HepG2 (cell line): Measurements from ENCODE around the gene CARMIL3. TPM values are rescaled to one million over a fixed set of nuclear protein-coding genes. Genes with fewer than 3 reads are reported as not detected.

Source experiments
- CCDC6 ChIP-seq: sonication (generic); formaldehyde crosslinking; IDR thresholded peaks from 2 replicates; pipeline ENCODE4 v1.8.1; 2022; ENCODE audit warnings: mild to moderate bottlenecking, missing genetic modification reagents, moderate library complexity
- FIP1L1 ChIP-seq: fragments of 200-400 bp; formaldehyde crosslinking; IDR thresholded peaks from 2 replicates; pipeline ENCODE4 v1.6.1; 2018; ENCODE audit warnings: low read depth, mild to moderate bottlenecking, low read length, moderate library complexity, borderline replicate concordance; ENCODE audit not compliant: insufficient read depth
- FOXJ3 ChIP-seq: sonication (generic); formaldehyde crosslinking; IDR thresholded peaks from 2 replicates; pipeline ENCODE4 v1.4.0; 2020; ENCODE audit warnings: missing genetic modification reagents, mild to moderate bottlenecking, borderline replicate concordance
- KDM5A ChIP-seq: fragments of 200-600 bp; sonication (generic); IDR thresholded peaks from 2 replicates; pipeline ENCODE4 v1.7.0; 2018; ENCODE audit warnings: antibody characterized with exemption, mild to moderate bottlenecking, low read length, borderline replicate concordance
- MIER3 ChIP-seq: IDR thresholded peaks from 2 replicates; pipeline ENCODE4 v1.6.1; 2016; ENCODE audit warnings: missing compliant biosample characterization, borderline replicate concordance
- PAX8 ChIP-seq: sonication (generic); formaldehyde crosslinking; IDR thresholded peaks from 2 replicates; pipeline ENCODE4 v1.8.0; 2022; ENCODE audit warnings: mild to moderate bottlenecking, missing genetic modification reagents, borderline replicate concordance
- PCBP1 ChIP-seq: fragments of 200-400 bp; formaldehyde crosslinking; IDR thresholded peaks from 2 replicates; pipeline ENCODE4 v1.6.1; 2017; ENCODE audit warnings: mild to moderate bottlenecking, low read depth, low read length, borderline replicate concordance
- YEATS4 ChIP-seq: sonication (generic); formaldehyde crosslinking; IDR thresholded peaks from 2 replicates; pipeline ENCODE4 v1.4.0; 2020; ENCODE audit warnings: missing genetic modification reagents, borderline replicate concordance
- ZNF10 ChIP-seq: sonication (generic); formaldehyde crosslinking; IDR thresholded peaks from 2 replicates; pipeline ENCODE4 v1.4.0; 2020; ENCODE audit warnings: mild to moderate bottlenecking, low read depth, missing genetic modification reagents, borderline replicate concordance
- ZNF160 ChIP-seq: sonication (generic); formaldehyde crosslinking; IDR thresholded peaks from 2 replicates; pipeline ENCODE4 v1.8.0; 2022; ENCODE audit warnings: mild to moderate bottlenecking, inconsistent platforms, missing genetic modification reagents
- ZNF430 ChIP-seq: sonication (generic); formaldehyde crosslinking; IDR thresholded peaks from 2 replicates; pipeline ENCODE4 v1.9.0; 2021; ENCODE audit warnings: mild to moderate bottlenecking, missing genetic modification reagents
- ZNF484 ChIP-seq: sonication (generic); formaldehyde crosslinking; IDR thresholded peaks from 2 replicates; pipeline ENCODE4 v1.5.1; 2020; ENCODE audit warnings: mild to moderate bottlenecking, low read depth, missing genetic modification reagents, borderline replicate concordance
- ZNF552 ChIP-seq: sonication (generic); formaldehyde crosslinking; IDR thresholded peaks from 2 replicates; pipeline ENCODE4 v1.9.0; 2022; ENCODE audit warnings: missing genetic modification reagents, mild to moderate bottlenecking, borderline replicate concordance
- polyA plus RNA-seq, 8 experiments: library from polyadenylated mRNA; depleted of rRNA in 3 of 8; stranded (reverse) in 7 of 8; unstranded in 1 of 8; fragments of >200 nt; fragmentation: Illumina TruSeq in 4 of 8; extraction: Trizol in 4 of 8; gene quantifications; 2 replicates each; pipeline versions ENCODE4 v1.2.1 to v1.2.3, GENCODE V29; 2011 to 2016; ENCODE audit warnings: low read depth in 4 of 8, missing spikeins in 1 of 8, mixed read lengths in 1 of 8; ENCODE audit not compliant: insufficient read depth in 1 of 8
- total RNA-seq, 5 experiments: library from RNA; depleted of rRNA; stranded (reverse); fragments of >200 nt; fragmentation: Illumina TruSeq; extraction: Trizol; gene quantifications; 2 replicates each; pipeline ENCODE4 v1.2.3, GENCODE V29; 2016; ENCODE audit warnings: low read depth in 1 of 5
- TF ChIP-seq, protein P1 (sequence below): sonication (generic); formaldehyde crosslinking; IDR thresholded peaks from 2 replicates; pipeline ENCODE4 v1.4.0; 2020; ENCODE audit warnings: missing genetic modification reagents
- TF ChIP-seq, protein P2 (sequence below): sonication (generic); formaldehyde crosslinking; IDR thresholded peaks from 2 replicates; pipeline ENCODE4 v1.5.0; 2020; ENCODE audit warnings: mild to moderate bottlenecking, missing genetic modification reagents, moderate library complexity
- TF ChIP-seq, protein P3 (sequence below): sonication (generic); formaldehyde crosslinking; IDR thresholded peaks from 2 replicates; pipeline ENCODE4 v1.4.0; 2020; ENCODE audit warnings: missing genetic modification reagents
- TF ChIP-seq, protein P4 (sequence below): sonication (generic); formaldehyde crosslinking; IDR thresholded peaks from 2 replicates; pipeline ENCODE4 v1.4.0; 2020; ENCODE audit warnings: missing genetic modification reagents, mild to moderate bottlenecking, borderline replicate concordance

Gene CARMIL3
- total and polyA plus RNA-seq, 2 of the 13 experiments (the other 11 are each of a cell fraction or from before 2014, with no cell fraction given), result 0.27 to 0.55 TPM

DNA sequence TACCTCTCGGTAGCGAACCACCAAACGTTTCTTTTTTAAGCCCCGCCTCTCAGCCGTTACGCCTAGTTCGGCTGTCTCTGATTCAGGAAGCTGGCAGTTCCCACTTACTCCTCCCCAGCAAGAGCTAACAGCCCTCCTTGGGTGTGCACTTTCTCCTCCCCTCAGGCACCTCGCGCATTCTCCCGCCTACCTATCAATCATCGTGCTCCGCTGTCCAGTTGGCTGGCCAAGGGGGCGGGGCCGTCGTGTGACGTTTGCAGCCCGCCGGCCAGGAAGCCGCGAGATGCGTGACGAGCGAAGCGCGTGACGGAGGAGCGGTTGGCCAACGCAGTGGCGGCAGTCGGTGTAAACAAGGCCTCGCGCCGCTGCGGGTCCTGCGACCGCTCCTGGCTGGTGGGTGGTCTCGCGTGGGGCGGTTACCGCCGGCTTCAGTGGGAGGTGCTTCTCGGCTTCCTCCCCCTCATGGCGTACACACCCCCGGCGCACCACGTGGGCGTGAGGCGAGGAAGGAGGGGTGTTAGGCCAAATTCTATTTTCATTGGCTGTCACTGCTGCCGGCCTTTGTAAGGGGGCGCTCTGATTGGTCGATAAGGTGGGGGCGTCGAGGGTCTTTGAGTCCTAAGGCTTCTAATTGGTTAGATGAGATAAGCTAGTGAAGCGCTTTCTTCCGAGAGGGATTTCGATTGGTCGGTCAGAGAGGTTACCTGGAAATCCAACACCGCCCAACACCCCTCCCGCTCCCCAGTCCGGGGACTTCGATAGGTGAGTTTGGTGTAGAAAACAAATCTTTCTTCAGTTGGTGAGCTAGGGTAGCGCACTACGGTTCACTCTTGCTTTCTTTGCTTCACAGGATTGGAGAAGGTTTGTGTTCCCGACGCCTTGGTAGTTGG is 63.0 kb downstream of the CARMIL3 start, which contains the start of the genes DCAF11 and NRL (continued):
- TF ChIP-seq ZNF430, result peak; percentile 98
- TF ChIP-seq, protein P1, sequence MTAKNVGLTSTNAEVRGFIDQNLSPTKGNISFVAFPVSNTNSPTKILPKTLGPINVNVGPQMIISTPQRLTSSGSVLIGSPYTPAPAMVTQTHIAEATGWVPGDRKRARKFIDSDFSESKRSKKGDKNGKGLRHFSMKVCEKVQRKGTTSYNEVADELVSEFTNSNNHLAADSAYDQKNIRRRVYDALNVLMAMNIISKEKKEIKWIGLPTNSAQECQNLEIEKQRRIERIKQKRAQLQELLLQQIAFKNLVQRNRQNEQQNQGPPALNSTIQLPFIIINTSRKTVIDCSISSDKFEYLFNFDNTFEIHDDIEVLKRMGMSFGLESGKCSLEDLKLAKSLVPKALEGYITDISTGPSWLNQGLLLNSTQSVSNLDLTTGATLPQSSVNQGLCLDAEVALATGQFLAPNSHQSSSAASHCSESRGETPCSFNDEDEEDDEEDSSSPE, result peak; percentile 94
- TF ChIP-seq ZNF10 (CRISPR knock-in tag), result no peak
- TF ChIP-seq FOXJ3 (CRISPR knock-in tag), result peak; percentile 91
- TF ChIP-seq, protein P2, sequence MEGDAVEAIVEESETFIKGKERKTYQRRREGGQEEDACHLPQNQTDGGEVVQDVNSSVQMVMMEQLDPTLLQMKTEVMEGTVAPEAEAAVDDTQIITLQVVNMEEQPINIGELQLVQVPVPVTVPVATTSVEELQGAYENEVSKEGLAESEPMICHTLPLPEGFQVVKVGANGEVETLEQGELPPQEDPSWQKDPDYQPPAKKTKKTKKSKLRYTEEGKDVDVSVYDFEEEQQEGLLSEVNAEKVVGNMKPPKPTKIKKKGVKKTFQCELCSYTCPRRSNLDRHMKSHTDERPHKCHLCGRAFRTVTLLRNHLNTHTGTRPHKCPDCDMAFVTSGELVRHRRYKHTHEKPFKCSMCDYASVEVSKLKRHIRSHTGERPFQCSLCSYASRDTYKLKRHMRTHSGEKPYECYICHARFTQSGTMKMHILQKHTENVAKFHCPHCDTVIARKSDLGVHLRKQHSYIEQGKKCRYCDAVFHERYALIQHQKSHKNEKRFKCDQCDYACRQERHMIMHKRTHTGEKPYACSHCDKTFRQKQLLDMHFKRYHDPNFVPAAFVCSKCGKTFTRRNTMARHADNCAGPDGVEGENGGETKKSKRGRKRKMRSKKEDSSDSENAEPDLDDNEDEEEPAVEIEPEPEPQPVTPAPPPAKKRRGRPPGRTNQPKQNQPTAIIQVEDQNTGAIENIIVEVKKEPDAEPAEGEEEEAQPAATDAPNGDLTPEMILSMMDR, result peak; percentile 50
- TF ChIP-seq FIP1L1, result peak; percentile 90
- no peak for TF ChIP-seq ZNF484 (CRISPR knock-in tag)
- peak; percentile 94; the same call in 1 of the 2 replicates for TF ChIP-seq ZNF552
- peak; percentile 95 for TF ChIP-seq ZNF160
- no peak for TF ChIP-seq CCDC6 (CRISPR knock-in tag)
- TF ChIP-seq MIER3 (CRISPR knock-in tag), result peak; percentile 88; the same call in 1 of the 2 replicates
- TF ChIP-seq, protein P3, sequence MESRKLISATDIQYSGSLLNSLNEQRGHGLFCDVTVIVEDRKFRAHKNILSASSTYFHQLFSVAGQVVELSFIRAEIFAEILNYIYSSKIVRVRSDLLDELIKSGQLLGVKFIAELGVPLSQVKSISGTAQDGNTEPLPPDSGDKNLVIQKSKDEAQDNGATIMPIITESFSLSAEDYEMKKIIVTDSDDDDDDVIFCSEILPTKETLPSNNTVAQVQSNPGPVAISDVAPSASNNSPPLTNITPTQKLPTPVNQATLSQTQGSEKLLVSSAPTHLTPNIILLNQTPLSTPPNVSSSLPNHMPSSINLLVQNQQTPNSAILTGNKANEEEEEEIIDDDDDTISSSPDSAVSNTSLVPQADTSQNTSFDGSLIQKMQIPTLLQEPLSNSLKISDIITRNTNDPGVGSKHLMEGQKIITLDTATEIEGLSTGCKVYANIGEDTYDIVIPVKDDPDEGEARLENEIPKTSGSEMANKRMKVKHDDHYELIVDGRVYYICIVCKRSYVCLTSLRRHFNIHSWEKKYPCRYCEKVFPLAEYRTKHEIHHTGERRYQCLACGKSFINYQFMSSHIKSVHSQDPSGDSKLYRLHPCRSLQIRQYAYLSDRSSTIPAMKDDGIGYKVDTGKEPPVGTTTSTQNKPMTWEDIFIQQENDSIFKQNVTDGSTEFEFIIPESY, result peak; percentile 87
- peak; percentile 98 for TF ChIP-seq YEATS4 (CRISPR knock-in tag)
- TF ChIP-seq PAX8 (CRISPR knock-in tag), result peak; percentile 83; the same call in 1 of the 2 replicates
- TF ChIP-seq KDM5A, result peak; percentile 6; the same call in 1 of the 2 replicates
- TF ChIP-seq PCBP1, result peak; percentile 93
- TF ChIP-seq, protein P4, sequence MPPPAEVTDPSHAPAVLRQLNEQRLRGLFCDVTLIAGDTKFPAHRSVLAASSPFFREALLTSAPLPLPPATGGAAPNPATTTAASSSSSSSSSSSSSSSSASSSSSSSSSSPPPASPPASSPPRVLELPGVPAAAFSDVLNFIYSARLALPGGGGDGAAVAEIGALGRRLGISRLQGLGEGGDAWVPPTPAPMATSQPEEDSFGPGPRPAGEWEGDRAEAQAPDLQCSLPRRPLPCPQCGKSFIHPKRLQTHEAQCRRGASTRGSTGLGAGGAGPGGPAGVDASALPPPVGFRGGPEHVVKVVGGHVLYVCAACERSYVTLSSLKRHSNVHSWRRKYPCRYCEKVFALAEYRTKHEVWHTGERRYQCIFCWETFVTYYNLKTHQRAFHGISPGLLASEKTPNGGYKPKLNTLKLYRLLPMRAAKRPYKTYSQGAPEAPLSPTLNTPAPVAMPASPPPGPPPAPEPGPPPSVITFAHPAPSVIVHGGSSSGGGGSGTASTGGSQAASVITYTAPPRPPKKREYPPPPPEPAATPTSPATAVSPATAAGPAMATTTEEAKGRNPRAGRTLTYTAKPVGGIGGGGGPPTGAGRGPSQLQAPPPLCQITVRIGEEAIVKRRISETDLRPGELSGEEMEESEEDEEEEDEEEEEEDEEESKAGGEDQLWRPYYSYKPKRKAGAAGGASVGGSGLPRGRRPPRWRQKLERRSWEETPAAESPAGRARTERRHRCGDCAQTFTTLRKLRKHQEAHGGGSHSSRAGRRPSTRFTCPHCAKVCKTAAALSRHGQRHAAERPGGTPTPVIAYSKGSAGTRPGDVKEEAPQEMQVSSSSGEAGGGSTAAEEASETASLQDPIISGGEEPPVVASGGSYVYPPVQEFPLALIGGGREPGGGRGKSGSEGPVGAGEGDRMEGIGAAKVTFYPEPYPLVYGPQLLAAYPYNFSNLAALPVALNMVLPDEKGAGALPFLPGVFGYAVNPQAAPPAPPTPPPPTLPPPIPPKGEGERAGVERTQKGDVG, result no peak
